Measurements from ENCODE around the gene MIXL1.
"Not testable (repeated sequence)": the region's sequence is repeated elsewhere in the genome, so short reads cannot be mapped to it uniquely, and the experiment has no call there.

The MIXL1 gene

GRCh38 chr1:226202246-226202645, 21.2 kb upstream of the MIXL1 start:
- Histone ChIP-seq H3K4me3 (replicated peaks; ENCODE audit: insufficient read depth, low read length) (no peak overlapping the region), H3K27me3 (ENCODE audit: insufficient read depth, poor library complexity, severe bottlenecking) (no peaks in the 10 kb centered on the region), H3K27ac (replicated peaks) (no peak overlapping the region)
- TF ChIP-seq GABPA (IDR thresholded peaks at IDR 0.05; ENCODE audit: low read depth) (no peak), POLR2AphosphoS5 (IDR thresholded peaks at IDR 0.05; ENCODE audit: low read depth) (no peak), CTCF (IDR thresholded peaks at IDR 0.05; ENCODE audit: insufficient read depth, low read length) (no peak), REST (IDR thresholded peaks at IDR 0.05; ENCODE audit: insufficient replicate concordance, low read depth) (no peak), SPI1 (IDR thresholded peaks at IDR 0.05; ENCODE audit: borderline replicate concordance, low read depth) (no peak)
- no peak for DNase-seq (ENCODE audit: low read depth in 1 of 2, low spot score in 1 of 2)

- not testable (repeated sequence) for H3K27me3 ChIP-seq (ENCODE audit: insufficient read depth, poor library complexity, severe bottlenecking); H3K27ac ChIP-seq (replicated peaks); H3K4me3 ChIP-seq (replicated peaks; ENCODE audit: insufficient read depth, low read length); DNase-seq (ENCODE audit: low read depth in 1 of 2, low spot score in 1 of 2)
These were observed 20.8 kb upstream of the MIXL1 start for GRCh38 chr1:226202666-226203065.

- Histone ChIP-seq H3K27ac (replicated peaks) (no peak overlapping the region), H3K4me3 (replicated peaks; ENCODE audit: insufficient read depth, low read length) (no peak overlapping the region), H3K27me3 (ENCODE audit: insufficient read depth, poor library complexity, severe bottlenecking) (no peaks in the 10 kb centered on the region)
- DNase-seq (ENCODE audit: low read depth in 1 of 2, low spot score in 1 of 2) = no peak
- no peak for TF ChIP-seq POLR2AphosphoS5 (IDR thresholded peaks at IDR 0.05; ENCODE audit: low read depth)
- no peak for TF ChIP-seq CTCF (IDR thresholded peaks at IDR 0.05; ENCODE audit: insufficient read depth, low read length)
- no peak for TF ChIP-seq SPI1 (IDR thresholded peaks at IDR 0.05; ENCODE audit: borderline replicate concordance, low read depth)
- TF ChIP-seq GABPA (IDR thresholded peaks at IDR 0.05; ENCODE audit: low read depth) = no peak
- no peak for TF ChIP-seq REST (IDR thresholded peaks at IDR 0.05; ENCODE audit: insufficient replicate concordance, low read depth)
These were observed 20.2 kb upstream of the MIXL1 start for GRCh38 chr1:226203240-226203639.

- DNase-seq (ENCODE audit: low read depth in 1 of 2, low spot score in 1 of 2) = no peak
- H3K27ac ChIP-seq (replicated peaks) = no peak overlapping the region
- H3K27me3 ChIP-seq (ENCODE audit: insufficient read depth, poor library complexity, severe bottlenecking) = no peaks in the 10 kb centered on the region
- no peak for TF ChIP-seq GABPA (IDR thresholded peaks at IDR 0.05; ENCODE audit: low read depth)
- no peak for TF ChIP-seq REST (IDR thresholded peaks at IDR 0.05; ENCODE audit: insufficient replicate concordance, low read depth)
- no peak for TF ChIP-seq SPI1 (IDR thresholded peaks at IDR 0.05; ENCODE audit: borderline replicate concordance, low read depth)
- TF ChIP-seq POLR2AphosphoS5 (IDR thresholded peaks at IDR 0.05; ENCODE audit: low read depth) = no peak
- no peak for TF ChIP-seq CTCF (IDR thresholded peaks at IDR 0.05; ENCODE audit: insufficient read depth, low read length)
- H3K4me3 ChIP-seq (replicated peaks; ENCODE audit: insufficient read depth, low read length) = no peak overlapping the region
These were observed 19.8 kb upstream of the MIXL1 start for GRCh38 chr1:226203655-226204054.

Data from HL-60 (cell line).